HG02798 (cell line): ENCODE data around the gene ATP8B4.

ENCODE experiments used
- ATAC-seq: cut with Tn5 transposase; IDR thresholded peaks from one replicate; pipeline ENCODE4 v1.9.1; 2021; ENCODE audit warnings: mild to moderate bottlenecking; ENCODE audit not compliant: unreplicated experiment, poor library complexity

The ATP8B4 gene

DNA sequence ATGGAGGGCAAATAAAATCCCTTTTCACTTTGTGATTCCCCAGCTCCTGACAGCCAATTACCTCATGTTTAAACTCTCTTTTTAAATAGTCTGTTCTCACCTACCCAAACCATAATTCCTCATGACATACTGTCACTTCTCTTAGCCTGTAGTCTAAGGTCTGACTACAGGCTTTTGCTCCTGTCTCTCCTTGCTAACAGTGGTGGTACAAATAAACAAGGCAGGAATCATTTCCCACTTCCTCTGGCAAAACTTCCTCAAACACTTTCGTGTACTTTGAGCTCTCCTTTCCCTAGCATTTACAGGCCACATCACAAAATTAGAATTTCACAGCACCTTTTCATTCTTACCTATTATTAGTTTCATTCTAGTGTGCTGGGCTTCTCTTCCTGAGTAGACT, 51.8 kb downstream of the ATP8B4 start:
- no peak for ATAC-seq

DNA sequence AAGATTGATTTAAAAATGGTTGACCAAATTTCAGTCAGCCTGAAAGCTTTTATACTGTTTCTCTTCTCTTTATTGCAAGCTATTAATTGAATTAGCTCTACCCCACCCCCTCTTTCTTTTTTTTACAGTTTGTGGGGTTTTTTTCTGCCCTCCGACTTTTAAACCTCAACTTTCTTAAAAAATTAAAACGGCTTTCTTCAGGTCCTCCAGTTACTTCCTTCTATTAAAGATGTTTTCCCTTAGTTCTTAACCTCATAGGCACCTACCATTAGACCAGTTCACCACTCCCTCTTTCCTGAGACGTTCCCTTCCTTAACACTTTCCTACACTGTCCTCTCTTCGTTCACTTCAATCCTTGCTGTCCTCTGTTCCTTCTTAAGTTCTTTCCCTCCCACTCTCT, 52.4 kb downstream of the ATP8B4 start:
- no peak for ATAC-seq

DNA sequence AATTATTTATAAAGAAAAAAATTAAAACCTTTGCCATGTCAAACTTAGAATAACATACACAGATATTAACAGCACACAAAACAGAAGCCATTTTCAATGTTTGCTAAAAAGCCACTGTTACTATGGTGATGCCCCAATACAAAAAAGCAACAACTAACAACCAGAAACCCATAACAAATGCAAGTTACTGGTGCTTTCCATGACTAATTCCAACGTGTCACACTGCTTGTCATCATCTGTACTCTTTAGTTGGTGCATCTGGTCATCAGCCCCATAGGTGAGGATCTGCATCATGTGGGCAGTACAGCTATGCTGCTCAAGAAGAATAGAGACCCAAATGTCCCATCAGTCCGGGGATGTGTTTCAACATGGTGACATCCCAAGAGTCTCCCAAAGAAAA, 52.8 kb downstream of the ATP8B4 start:
- ATAC-seq, result peak; percentile 59

DNA sequence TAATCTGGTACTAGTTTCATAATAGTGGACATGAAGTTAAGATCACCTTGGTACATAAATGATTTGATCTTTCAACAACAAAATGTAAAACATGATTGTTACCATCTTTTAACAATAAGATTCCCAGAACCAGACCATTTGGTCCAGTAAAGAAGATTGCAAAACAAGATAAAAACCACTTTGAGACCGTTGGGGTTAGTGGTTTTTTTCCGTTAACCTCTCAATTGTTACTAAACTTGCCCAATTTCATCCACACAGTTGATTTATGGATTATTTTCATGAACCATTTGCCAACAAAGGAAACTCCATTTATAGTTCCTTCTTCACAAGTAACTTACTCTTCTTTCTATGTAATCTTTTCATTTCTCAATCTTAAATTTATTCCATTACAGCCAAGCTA, 53.8 kb downstream of the ATP8B4 start:
- no peak for ATAC-seq

DNA sequence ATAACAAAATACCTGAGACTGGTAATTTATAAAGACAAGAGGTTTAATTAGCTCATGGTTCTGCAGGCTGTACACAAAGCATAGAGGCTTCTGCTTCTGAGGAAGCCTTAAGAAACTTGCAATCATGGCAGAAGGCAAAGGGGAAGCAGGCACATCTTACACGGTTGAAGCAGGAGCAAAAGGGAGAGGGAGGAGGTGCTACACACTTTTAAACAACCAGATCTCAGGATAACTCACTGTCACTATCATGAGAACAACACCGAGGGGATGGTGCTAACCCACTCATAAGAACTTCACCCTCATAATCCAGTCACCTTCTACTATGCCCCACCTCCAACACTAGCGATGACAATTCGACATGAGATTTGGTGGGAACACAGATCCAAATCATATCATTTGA, 54.4 kb downstream of the ATP8B4 start:
- no peak for ATAC-seq

DNA sequence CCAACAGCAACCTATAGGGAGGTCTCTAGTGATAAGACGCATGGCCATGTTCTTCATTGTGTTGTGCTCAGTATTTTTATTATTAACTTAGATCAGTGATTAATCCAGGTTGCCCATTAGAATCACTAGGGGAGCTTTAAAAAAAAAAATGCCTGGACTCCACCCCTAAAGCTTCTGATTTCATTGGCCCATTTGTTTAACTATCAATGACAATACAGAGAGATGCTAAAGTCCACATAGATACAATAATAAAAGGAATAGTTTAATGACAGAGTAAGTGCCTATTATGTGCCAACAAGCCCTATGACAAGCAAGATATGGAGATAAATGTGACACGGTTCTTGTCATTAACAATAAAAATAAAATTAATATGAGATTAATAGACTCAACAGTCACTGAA, 55.8 kb downstream of the ATP8B4 start:
- no peak for ATAC-seq

DNA sequence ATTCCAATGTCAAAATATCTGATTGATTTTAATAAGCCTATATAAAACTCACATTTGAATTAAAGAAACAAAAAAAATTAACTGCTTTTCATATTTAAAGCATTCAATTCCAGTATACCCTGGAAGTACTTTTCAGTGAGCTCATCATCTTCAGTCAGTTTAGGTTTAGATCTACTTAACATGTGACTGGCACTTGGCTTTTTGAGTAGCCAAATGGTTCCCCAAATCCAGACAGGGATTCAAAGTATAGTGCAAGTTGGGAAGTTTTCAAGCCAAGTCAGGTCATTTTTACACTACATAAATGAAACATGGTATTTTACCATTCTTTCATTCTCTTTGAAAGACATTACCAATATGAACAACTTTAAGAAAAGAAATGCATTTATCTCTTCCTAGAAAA, 57.5 kb downstream of the ATP8B4 start:
- no peak for ATAC-seq

DNA sequence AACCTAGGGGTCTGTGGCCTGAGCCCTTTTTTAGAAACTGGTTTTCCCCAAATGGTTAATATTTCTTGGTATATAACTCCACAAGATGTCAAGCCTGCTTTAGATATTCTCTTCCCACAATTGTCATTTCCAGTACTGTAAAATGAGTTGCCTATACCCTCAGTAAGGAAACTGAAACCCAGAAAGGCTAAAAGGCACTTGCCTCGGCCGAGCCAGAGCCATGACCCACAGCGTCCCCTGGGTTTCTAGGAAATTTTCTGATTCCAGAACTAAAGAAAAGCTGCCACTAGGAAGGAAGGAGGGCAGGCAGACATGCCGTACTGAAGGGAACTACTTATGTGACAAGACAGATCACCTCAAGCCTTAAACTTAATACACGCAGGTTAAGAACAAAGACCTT, 59.1 kb downstream of the ATP8B4 start:
- peak; percentile 53 for ATAC-seq

DNA sequence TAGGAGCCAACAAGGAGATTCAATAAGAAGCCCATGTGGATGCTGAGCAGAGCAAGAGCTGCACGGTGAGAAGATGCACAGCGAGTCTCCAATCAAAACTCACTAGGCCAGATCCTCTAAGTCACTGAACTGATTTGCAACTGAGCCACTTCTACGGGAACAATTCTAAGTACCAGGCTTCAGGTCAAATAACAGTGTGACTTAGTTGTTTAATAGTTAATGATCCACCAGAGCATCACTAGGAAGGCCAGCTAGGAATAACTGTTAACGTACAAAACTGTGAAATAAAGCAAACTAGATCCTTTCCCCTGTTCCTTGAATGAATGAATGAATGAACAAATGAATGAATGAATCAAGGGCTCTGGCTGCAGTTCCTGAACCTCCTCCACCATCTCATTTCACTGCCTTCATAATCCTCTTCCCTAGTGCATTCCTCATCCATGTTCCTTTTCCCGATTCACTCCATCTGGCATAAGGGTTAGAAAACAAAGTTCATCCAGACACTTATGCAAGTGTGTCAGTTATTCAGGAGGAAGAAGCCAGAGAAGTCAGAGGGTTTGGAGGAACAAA, 59.7 kb downstream of the ATP8B4 start:
- no peak for ATAC-seq

DNA sequence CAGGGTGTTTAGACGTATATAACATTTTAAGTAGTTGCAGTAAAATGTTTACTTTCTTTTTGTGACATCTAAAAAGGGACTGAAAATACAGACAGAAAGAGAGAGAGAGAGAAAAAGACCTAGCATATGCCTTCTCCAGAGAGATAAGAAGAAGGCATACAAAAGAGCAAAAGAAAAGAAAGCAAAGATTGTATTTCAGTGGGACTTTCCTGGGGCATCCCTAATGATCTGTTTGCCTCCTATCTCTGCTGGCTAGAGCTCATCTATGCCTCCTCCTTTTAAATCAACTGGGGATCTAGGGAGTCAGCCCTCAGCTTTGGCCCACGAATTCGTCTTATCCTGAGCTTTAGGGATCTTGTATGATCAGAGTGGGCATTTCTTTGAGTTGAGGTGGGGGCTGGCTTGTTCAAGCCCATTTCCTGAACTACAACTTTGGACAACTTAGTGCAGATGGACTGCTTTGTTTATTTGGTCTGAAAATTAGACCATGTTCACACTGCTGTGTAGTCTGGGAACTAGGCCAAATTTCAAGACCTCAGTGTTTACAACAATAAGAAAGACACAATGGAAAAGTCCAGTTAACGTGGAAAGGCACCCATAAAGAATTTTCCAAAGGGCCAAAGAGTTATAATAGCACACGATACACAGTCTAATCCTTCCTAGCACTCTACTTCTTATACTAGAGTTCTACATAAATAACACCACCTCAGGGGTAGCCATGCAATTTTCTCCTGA, 61.0 kb downstream of the ATP8B4 start:
- no peak for ATAC-seq

DNA sequence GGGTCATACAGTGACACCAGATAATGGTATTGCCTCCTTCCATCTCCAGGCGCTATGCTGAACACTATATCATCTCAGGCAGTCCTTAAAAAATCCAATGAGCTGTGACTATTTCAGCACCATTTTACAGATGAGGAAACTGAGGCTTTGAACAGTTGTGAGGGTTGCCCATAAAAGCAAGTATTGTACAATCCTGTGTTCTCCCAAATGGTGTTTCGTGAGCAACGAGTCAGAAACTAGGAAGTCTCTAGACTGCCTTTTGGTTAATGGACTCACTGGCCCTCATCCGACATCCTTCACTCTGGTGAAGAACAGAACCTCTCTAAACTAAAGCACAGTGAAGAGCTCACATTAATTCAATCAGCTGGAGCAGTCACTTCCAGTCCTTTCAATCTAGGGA, 61.8 kb downstream of the ATP8B4 start:
- ATAC-seq, result no peak

DNA sequence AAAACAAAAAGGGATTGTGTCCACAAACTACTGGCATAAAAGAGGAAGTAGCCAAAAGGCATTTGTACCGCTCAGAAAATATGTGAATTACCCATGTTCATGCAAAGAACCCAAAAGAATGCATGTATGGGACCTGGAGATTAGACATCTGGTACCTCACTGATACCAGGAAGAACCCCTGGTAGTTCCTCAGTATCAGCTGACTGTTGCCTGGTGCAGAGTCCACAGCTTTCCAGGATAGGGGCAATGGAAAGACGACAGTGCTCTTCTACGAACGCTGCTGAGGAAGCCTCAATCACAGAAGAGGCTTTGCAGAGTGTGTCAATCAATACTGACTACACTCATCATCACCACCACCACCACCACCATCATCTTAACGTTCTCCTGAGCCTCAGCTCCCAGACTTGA, 63.3 kb downstream of the ATP8B4 start:
- no peak for ATAC-seq

DNA sequence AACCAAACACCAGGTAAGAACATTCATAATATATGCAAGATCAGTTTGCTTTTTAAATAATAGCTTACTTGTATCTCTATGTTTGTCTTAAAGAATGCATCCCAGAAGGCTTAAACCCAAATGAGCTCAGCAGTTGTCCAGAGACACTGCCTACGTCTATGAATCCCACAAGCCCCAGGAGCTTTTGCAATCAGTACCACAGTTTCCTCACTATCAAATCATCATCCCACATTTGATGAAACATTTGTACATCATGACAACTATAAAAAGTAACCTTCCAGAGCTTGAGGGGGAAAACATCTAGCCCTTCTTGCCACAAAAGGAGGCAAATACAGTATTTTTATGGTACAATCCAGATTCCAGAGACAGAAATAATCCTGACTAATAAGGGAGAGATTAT, 63.7 kb downstream of the ATP8B4 start:
- no peak for ATAC-seq

DNA sequence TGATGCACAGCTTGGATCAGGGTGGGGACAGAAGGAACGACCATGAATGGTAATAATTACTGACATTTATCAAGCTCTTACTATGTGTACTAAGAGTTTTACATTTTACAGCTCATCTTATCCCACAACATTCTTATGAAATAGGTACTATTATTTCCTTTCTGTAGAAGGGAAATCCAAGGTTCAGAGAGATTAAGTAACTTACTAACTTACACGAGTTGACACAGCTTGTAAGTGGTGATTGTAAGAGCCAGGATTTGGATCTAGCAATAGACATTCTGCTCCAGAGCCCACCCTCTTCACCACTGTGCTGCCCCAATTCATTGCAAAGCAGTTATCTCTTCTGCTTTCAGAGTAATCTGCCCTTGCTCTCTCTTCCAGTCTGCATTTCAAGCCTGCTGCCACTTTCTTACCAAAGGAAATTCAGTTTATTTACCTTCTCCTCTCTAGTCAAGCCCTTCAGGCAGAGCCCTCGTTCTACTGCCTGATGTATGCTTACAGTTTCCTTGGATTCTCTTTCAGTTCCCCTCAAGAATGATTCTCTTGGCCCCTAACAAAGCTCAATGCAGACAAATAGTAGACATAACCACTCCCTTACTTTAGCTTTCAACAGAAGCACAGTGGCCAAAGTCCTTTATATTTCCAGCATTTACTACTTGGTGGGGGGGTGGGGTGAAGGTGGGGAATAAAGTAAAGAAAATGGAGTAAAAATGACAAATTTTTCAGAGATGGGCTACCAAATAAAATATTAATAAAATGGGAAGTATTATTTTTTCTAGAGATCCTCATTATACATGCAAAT, 65.8 kb downstream of the ATP8B4 start:
- ATAC-seq, result no peak

DNA sequence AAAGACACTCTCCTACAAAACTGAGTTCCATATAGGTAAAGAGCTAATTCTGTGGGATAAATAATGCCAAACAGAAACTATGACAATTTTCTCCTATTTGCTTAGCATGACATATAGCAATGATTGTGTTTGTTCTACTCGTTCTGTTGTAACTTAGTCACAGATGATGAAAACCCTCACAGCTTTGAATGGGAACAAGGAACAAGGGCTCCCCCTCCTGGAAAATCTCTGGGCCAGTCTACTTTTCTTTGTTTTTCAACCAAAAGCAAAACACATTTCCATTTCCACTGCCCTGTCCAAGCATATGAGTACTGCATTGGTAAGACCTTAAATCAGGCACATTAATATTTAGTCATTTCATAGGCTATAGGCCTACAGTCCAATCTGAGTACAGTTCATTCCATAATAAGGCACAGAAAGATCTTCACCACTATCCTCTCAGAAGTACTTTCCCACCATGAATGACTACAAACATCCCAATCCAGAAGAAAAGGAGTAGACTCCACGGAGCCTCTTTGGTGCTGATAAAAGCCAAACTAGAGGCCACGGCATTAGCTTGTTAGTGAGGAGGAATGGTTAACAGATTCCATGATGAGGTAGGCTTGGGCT, 67.1 kb downstream of the ATP8B4 start:
- no peak for ATAC-seq

DNA sequence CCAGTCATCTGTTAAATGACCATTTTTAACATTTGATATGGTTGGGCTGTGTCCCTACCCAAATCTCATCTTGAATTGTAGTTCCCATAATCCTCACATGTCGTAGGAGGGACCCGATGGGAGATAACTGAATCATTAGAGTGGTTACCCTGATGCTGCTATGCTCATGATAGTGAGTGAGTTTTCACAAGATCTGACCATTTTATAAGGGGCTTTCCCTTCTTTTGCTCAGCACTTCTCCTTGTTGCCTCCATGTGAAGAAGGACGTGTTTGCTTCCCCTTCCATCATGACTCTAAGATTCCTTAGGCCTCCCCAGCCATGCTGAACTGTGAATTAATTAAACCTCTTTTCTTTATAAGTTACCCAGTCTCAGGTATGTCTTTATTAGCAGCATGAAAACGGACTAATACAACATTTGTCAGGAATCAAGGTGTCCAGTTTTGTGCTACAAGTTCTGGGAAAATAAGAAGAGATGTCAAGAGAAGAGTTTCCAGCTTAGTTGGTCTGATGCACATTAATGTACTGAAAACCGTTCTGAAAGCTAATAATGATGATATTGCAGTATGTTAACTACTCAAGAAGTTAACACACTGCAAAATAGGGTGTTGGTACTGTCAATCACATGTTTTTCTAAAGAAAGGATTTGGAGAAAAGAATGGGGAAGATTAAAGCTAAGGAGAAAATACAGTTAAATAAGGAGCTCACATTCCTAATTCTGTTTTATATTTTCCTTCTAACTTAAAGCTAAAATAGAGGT, 67.9 kb downstream of the ATP8B4 start:
- ATAC-seq, result no peak

DNA sequence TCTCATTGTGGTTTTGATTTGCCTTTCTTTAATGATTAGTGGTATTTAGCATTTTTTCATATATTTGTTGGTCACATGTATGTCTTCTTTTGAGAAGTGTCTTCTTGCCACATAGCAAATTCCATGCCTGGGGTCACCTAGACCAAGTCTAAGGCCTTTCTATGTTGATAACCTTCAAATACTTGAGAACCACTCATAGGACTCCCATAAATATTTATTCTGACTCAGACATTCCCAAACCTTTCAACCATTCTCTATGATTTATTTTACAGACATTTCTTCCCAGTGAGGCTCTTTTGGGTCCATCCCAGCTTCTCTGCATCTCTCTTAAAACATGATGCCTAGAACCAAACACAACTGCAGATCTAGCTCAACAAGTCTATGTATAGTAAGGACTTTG, 69.2 kb downstream of the ATP8B4 start:
- ATAC-seq, result no peak

DNA sequence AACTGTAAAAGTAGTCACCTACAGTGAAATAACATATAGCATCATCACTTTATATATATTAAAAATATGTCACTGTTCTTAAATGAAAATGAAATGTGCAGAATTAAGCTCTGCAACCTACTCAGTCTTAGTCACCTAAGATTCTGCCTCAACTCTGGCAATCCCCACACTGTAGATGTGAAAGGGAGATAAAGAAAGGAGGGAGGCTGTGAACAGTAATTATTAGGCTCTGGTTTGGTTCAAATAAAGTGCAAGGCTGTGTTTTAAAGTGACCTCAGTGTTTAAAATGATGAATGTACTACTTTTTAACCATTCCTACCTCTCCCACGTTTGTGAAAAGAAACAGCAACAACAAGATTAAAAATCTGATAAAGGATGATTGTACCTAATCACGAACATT, 72.2 kb downstream of the ATP8B4 start:
- ATAC-seq, result no peak

DNA sequence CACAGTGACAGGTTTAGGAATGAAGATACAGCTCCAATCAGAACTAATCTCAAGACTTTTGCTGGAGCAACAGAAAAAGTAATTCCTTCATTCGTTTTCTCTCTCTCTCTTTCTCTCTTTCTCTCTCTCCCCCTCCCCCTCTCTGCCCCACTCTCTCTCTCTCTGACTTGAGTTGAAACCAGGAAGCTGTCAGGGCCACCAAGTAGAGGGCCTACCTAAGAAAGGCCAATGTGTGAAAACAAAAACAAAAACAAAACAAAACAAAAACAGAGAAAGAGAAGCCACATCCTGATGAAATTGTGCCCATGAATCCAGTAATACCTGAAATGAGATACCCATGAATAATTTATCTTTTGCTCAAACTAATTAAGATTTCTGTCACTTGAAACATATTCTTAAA, 72.9 kb downstream of the ATP8B4 start:
- peak; percentile 80 for ATAC-seq

DNA sequence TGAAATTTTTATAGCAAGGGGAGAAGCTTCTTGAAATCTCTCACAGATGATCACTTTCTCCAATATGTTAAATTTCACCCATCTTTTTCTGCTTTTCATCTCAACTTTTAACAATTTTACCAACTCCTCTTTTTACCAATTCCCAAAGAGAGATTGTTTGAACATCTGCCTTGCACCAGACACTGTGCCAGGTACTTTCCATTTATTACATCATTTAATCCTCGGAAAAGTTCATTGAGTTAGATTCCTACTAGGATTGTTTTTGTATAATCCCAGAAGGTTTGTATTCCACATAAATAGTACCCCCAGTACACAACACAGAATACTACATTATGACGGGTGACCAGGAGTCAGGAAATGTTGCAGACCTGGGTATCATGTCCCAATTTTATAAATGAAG, 74.1 kb downstream of the ATP8B4 start:
- ATAC-seq, result no peak

DNA sequence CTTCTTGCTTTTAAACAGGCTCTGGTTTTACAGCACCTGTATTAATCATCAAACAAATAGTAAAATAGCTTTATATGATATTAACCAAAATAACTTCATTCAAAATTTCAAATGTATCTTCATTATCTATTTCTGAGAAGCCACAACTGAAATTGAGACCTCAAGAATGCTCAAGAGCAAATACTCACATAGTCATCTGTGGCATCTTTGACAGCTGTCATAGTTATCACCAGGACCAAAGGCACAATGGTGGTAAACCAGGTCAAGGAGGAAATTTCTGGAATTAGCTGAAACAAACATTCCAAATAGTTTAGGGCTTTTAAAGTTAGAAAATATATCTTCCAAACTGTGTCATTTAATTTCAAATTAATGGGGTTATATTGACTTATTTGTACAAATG, 74.6 kb downstream of the ATP8B4 start:
- ATAC-seq, result no peak
